Upper lobe of left lung (tissue), 6 donors: Measurements from ENCODE around the gene RNF103. TPM values are rescaled to one million over a fixed set of nuclear protein-coding genes. Genes with fewer than 3 reads are reported as not detected.

Experiments used
- ATAC-seq, 2 donors: fragments of 200-7000 bp; cut with Tn5 transposase; one replicate each; pipeline ENCODE4 v1.9.1; 2022; ENCODE audit warnings: mild to moderate bottlenecking in 2 of 2, moderate library complexity in 2 of 2; ENCODE audit not compliant: low FRiP score in 2 of 2
- DNase-seq, 2 donors: peaks; one replicate each; pipeline ENCODE4 v3.0.0-alpha.2; 2019 to 2020
- H3K27ac ChIP-seq, 4 donors: fragments of 200-600 bp; sonication (generic); one replicate each; pipeline ENCODE4 v1.5.1; 2016 to 2019
- H3K27me3 ChIP-seq, 4 donors: fragments of 200-600 bp; sonication (generic); one replicate each; pipeline ENCODE4 v1.5.1; 2017 to 2019
- H3K36me3 ChIP-seq, 4 donors: fragments of 200-600 bp; sonication (generic); one replicate each; pipeline ENCODE4 v1.5.1; 2016 to 2019
- H3K4me1 ChIP-seq, 4 donors: fragments of 200-600 bp; sonication (generic); one replicate each; pipeline ENCODE4 v1.5.1; 2018 to 2019
- H3K4me3 ChIP-seq, 4 donors: fragments of 200-600 bp; sonication (generic); one replicate each; pipeline ENCODE4 v1.5.1; 2017 to 2019; ENCODE audit warnings: mild to moderate bottlenecking in 2 of 4, moderate library complexity in 1 of 4
- H3K9me3 ChIP-seq, 4 donors: fragments of 200-600 bp; sonication (generic); one replicate each; pipeline ENCODE4 v1.5.1; 2018 to 2019
- CTCF ChIP-seq, 6 experiments: fragments of 450-650 bp in 4 of 6; fragments of 200-600 bp in 2 of 6; sonication (generic) in 2 of 6; IDR thresholded peaks; one replicate each; pipeline ENCODE4 v1.5.1; 2016 to 2019; ENCODE audit warnings: antibody characterized with exemption in 6 of 6
- EP300 ChIP-seq, 4 donors: sonication (generic); formaldehyde crosslinking; IDR thresholded peaks; one replicate each; pipeline ENCODE4 v1.5.1; 2017; ENCODE audit warnings: antibody characterized with exemption in 4 of 4, control low read depth in 2 of 4
- POLR2A ChIP-seq, 4 donors: fragments of 450-650 bp; IDR thresholded peaks; one replicate each; pipeline ENCODE4 v1.5.1; 2016 to 2017; ENCODE audit warnings: antibody characterized with exemption in 4 of 4, mild to moderate bottlenecking in 2 of 4
- POLR2AphosphoS5 ChIP-seq, 2 donors: sonication (generic); formaldehyde crosslinking; IDR thresholded peaks; one replicate each; pipeline ENCODE4 v1.5.1; 2017; ENCODE audit warnings: antibody characterized with exemption in 2 of 2
- WGBS, 2 donors: methylation state at CpG; one replicate each; pipeline ENCODE4 v1.1.5; 2017 to 2018; 5-methylcytosine and 5-hydroxymethylcytosine counted together
- total RNA-seq, 6 donors: library from RNA; depleted of rRNA in 4 of 6; stranded (reverse); fragments of >200 nt in 4 of 6; gene quantifications; one replicate each; pipeline versions ENCODE4 v1.1.0 to v1.2.1, GENCODE V29; 2016 to 2021
- donor health status: DM: no; HTN: no; CAD: no; lungs with moderate emphysema.
- donor health status: DM: no; HTN: yes; CAD: no; lungs with severe emphysema.

Gene RNF103
- total RNA-seq, 6 donors from 2014 or later = 13.7 to 48.4 (median 21.3) TPM

DNA sequence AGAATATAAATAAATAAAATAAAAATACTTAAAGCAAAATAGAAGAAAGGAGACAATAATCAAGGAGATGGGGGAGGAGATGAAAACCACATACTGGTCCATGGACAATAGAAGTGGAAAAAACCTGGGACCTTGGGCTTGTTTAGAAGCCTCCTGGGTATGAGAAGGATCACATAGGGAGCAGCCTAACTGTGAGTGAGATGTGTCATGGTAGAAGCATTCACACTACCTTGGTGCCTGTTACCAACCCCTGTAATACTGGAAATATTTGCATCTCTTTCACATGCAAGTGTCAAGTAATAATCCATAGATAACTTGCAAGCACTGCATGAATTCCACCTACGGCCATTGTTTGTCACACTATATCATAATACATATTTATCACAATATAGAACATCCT is 23.2 kb upstream of the RNF103 start:
- H3K9me3 ChIP-seq = peaks cover 0 to 15% (median 4%) of the 10 kb centered on the region in 4 donors
- 90% methylated on average over 1 of the region's 1 CpG for WGBS, 2 donors
- TF ChIP-seq CTCF (IDR thresholded peaks at IDR 0.05) (no peak), POLR2AphosphoS5 (IDR thresholded peaks at IDR 0.05) (no peak), EP300 (IDR thresholded peaks at IDR 0.05) (no peak), POLR2A (IDR thresholded peaks at IDR 0.05) (no peak)

GRCh38 chr2:86646329-86646728 is 22.7 kb upstream of the RNF103 start:
- Histone ChIP-seq H3K27ac (no peak overlapping the region), H3K4me3 (no peak overlapping the region), H3K27me3 (no peaks in the 10 kb centered on the region), H3K4me1 (no peaks in the 10 kb centered on the region), H3K36me3 (no peaks in the 10 kb centered on the region), H3K9me3 (peaks cover 0 to 15% (median 4%) of the 10 kb centered on the region in 4 donors)
- 96 to 97% methylated on average over 4 of the region's 4 CpGs for WGBS, 2 donors
- TF ChIP-seq EP300 (IDR thresholded peaks at IDR 0.05) (no peak), CTCF (IDR thresholded peaks at IDR 0.05) (no peak), POLR2A (IDR thresholded peaks at IDR 0.05) (no peak), POLR2AphosphoS5 (IDR thresholded peaks at IDR 0.05) (no peak)
- DNase-seq (no peak), ATAC-seq (no peak)

More for the DNA sequence above, 23.2 kb upstream of the RNF103 start:
- Histone ChIP-seq H3K27ac (no peak overlapping the region), H3K27me3 (no peaks in the 10 kb centered on the region), H3K4me3 (no peak overlapping the region), H3K36me3 (no peaks in the 10 kb centered on the region), H3K4me1 (no peaks in the 10 kb centered on the region)
- DNase-seq (no peak), ATAC-seq (no peak)

DNA sequence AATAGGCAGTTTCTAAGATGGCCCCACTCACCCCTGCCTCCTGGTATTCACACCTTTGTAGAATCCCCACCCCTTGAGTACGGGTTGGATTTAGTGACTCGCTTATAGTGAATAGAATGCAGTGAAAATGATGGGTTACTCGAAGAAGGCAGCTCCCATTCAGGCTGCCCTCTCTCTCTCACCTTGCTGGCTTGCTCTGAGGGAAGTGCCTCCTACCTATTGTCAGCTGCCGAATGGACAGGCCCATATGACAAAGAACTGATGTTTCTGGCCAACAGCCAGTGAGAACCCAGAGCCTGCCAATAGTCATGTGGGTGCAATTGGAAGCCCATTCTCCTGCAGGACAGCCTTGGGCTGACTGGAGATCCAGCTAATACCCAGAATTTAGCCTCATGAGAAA is 22.1 kb upstream of the RNF103 start:
- peaks cover 0 to 15% (median 5%) of the 10 kb centered on the region in 4 donors for H3K9me3 ChIP-seq
- no peaks in the 10 kb centered on the region for H3K36me3 ChIP-seq
- H3K4me3 ChIP-seq = no peak overlapping the region
- H3K27ac ChIP-seq = no peak overlapping the region
- DNase-seq (no peak), ATAC-seq (no peak)
- no peak for TF ChIP-seq CTCF (IDR thresholded peaks at IDR 0.05)
- TF ChIP-seq POLR2AphosphoS5 (IDR thresholded peaks at IDR 0.05) = no peak
- no peak for TF ChIP-seq POLR2A (IDR thresholded peaks at IDR 0.05)
- no peak for TF ChIP-seq EP300 (IDR thresholded peaks at IDR 0.05)
- no peaks in the 10 kb centered on the region for H3K27me3 ChIP-seq
- WGBS, 2 donors = 80 to 85% methylated on average over 4 of the region's 4 CpGs
- H3K4me1 ChIP-seq = no peaks in the 10 kb centered on the region

DNA sequence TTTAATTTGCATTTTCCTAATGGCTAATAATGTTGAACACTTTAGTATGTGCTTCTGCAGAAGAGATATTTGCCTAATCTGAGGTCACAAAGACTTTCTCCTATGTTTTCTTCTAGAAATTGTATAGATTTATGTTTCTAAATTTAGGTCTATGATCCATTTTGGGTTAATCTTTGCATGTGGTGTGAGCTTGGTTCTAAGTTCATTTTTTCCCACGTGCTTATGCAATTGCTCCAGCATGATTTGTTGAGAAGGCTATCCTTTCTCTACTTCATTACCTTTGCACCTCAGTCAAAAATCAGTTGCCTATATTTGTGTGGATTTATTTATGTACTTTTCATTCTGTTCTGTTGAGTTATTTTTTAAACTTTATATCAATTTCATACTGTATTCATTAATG is 15.0 kb upstream of the RNF103 start:
- Histone ChIP-seq H3K9me3 (peaks cover 0 to 3% (median 1%) of the 10 kb centered on the region in 4 donors), H3K36me3 (no peaks in the 10 kb centered on the region), H3K4me3 (no peak overlapping the region), H3K27ac (no peak overlapping the region), H3K4me1 (no peaks in the 10 kb centered on the region), H3K27me3 (no peaks in the 10 kb centered on the region)
- ATAC-seq = no peak
- TF ChIP-seq POLR2AphosphoS5 (IDR thresholded peaks at IDR 0.05) (no peak), POLR2A (IDR thresholded peaks at IDR 0.05) (no peak), EP300 (IDR thresholded peaks at IDR 0.05) (no peak), CTCF (IDR thresholded peaks at IDR 0.05) (no peak)
- DNase-seq = no peak
- WGBS, 2 donors = 75 to 80% methylated on average over 1 of the region's 1 CpG

DNA sequence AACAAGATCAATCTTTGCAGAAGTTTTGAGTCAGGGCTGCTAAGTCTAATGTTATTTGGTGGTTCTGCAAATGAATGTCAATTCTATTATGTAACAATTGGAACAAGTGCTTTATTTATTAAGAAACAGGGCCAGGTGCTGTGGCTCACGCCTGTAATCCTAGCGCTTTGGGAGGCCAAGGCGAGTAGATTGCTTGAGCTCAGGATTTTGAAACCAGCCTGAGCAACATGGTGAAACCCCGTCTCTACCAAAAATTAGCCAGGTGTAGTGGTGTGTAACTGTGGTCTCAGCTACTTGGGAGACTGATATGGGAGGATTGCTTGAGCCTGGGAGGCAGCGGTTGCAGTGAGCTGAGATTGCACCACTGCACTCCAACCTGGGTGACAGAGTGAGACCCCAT is 13.2 kb upstream of the RNF103 start:
- no peak for DNase-seq
- TF ChIP-seq POLR2AphosphoS5 (IDR thresholded peaks at IDR 0.05) = no peak
- no peak for TF ChIP-seq EP300 (IDR thresholded peaks at IDR 0.05)
- TF ChIP-seq CTCF (IDR thresholded peaks at IDR 0.05) = no peak
- TF ChIP-seq POLR2A (IDR thresholded peaks at IDR 0.05) = no peak
- Histone ChIP-seq H3K4me1 (no peaks in the 10 kb centered on the region), H3K27me3 (no peaks in the 10 kb centered on the region), H3K27ac (no peak overlapping the region), H3K4me3 (no peak overlapping the region), H3K36me3 (no peaks in the 10 kb centered on the region), H3K9me3 (peaks cover 0 to 3% (median 1%) of the 10 kb centered on the region in 4 donors)
- 69 to 87% methylated on average over 5 of the region's 5 CpGs for WGBS, 2 donors
- ATAC-seq = no peak
